IPS DF 6.9 (cell line): ENCODE results near the gene STAMBPL1.

Experiments used
- DNase-seq: peaks from one replicate; pipeline ENCODE4 v3.0.0-alpha.2; 2013; ENCODE audit warnings: low read depth, low spot score
- H3K27ac ChIP-seq: one replicate; pipeline ENCODE4 v1.5.1; 2013; ENCODE audit warnings: low read length, control low read depth
- H3K27me3 ChIP-seq: 2 replicates; pipeline ENCODE4 v1.6.1; 2013; ENCODE audit warnings: mild to moderate bottlenecking, low read length; ENCODE audit not compliant: control insufficient read depth, insufficient read depth
- H3K36me3 ChIP-seq: 2 replicates; pipeline ENCODE4 v1.6.1; 2013; ENCODE audit warnings: low read length; ENCODE audit not compliant: control insufficient read depth, insufficient read depth
- H3K4me1 ChIP-seq: 2 replicates; pipeline ENCODE4 v1.6.1; 2013; ENCODE audit warnings: low read length; ENCODE audit not compliant: control insufficient read depth, insufficient read depth
- H3K4me3 ChIP-seq: 2 replicates; pipeline ENCODE4 v1.5.1; 2013; ENCODE audit warnings: mild to moderate bottlenecking, low read length
- H3K9me3 ChIP-seq: 2 replicates; pipeline ENCODE4 v1.6.1; 2013; ENCODE audit warnings: low read length, inconsistent platforms; ENCODE audit not compliant: control insufficient read depth, insufficient read depth
- WGBS: extraction: QIAGEN DNeasy Blood & Tissue Kit; methylation state at CpG from one replicate; pipeline ENCODE4 v1.1.7; 2013; ENCODE audit warnings: mixed read lengths, missing lambda C conversion rate; ENCODE audit not compliant: insufficient read length, insufficient coverage; 5-methylcytosine and 5-hydroxymethylcytosine counted together

Gene STAMBPL1

DNA sequence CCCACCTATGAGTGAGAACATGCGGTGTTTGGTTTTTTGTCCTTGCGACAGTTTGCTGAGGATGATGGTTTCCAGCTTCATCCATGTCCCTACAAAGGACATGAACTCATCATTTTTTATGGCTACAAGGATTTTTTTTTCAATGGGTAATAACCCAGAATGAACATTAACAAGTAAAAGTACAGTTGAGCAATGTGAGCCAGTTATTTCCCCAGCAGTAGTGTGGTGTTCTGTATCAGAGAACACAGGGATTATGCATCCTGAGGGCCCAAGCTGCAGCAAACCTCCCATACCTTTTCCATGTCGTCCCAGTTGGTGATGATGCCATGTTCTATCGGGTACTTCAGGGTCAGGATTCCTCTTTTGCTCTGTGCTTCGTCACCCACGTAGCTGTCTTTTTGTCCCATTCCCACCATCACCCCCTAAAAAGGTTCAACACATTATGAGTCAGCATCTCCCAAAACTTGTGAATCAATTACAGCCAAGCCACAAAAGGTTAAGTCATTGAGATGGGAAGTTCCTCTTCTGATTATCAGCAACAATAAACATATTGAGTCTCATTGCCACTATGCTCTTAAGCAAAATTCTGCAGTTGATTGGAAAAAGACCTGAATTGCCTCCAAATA is 67.0 kb downstream of the STAMBPL1 start:
- WGBS: no CpG with 5 or more reads among the region's 6 CpGs
- no peak overlapping the region for H3K4me3 ChIP-seq
- no peak for DNase-seq
- 0 out of 2 replicates have a peak, but pooled peaks cover 1% of the 10 kb centered on the region for H3K4me1 ChIP-seq
- H3K36me3 ChIP-seq: no peaks in the 10 kb centered on the region
- no peaks in the 10 kb centered on the region for H3K27me3 ChIP-seq
- H3K9me3 ChIP-seq: no peaks in the 10 kb centered on the region
- no peak overlapping the region for H3K27ac ChIP-seq

GRCh38 chr10:88949051-88949450 is 69.0 kb downstream of the STAMBPL1 start:
- H3K4me1 ChIP-seq: 0 out of 2 replicates have a peak, but pooled peaks cover 1% of the 10 kb centered on the region
- no peak overlapping the region for H3K4me3 ChIP-seq
- H3K9me3 ChIP-seq: no peaks in the 10 kb centered on the region
- H3K36me3 ChIP-seq: no peaks in the 10 kb centered on the region
- DNase-seq: no peak
- H3K27me3 ChIP-seq: no peaks in the 10 kb centered on the region
- no CpG with 5 or more reads among the region's 2 CpGs for WGBS
- H3K27ac ChIP-seq: no peak overlapping the region

GRCh38 chr10:88949912-88950837 is 70.1 kb downstream of the STAMBPL1 start:
- H3K4me1 ChIP-seq: 0 out of 2 replicates have a peak, but pooled peaks cover 1% of the 10 kb centered on the region
- H3K4me3 ChIP-seq: no peak overlapping the region
- no peak overlapping the region for H3K27ac ChIP-seq
- no CpG with 5 or more reads among the region's 3 CpGs for WGBS
- no peaks in the 10 kb centered on the region for H3K27me3 ChIP-seq
- no peaks in the 10 kb centered on the region for H3K36me3 ChIP-seq
- H3K9me3 ChIP-seq: no peaks in the 10 kb centered on the region
- no peak for DNase-seq

GRCh38 chr10:88952647-88953111 is 72.6 kb downstream of the STAMBPL1 start, which contains the start of gene ACTA2:
Gene ACTA2, minus strand, starts transcription at chr10:88952773. Its CDS starts 3,843 bp downstream, at chr10:88948930.
- H3K27ac ChIP-seq: no peak within 1 kb of the TSS
- H3K27me3 ChIP-seq: no peaks in the 10 kb centered on the region
- WGBS: no CpG with 5 or more reads among the region's 8 CpGs
- H3K9me3 ChIP-seq: no peaks in the 10 kb centered on the region
- H3K36me3 ChIP-seq: no peaks in the 10 kb centered on the region
- 0 out of 2 replicates have a peak, but pooled peaks cover 1% of the 10 kb centered on the region for H3K4me1 ChIP-seq
- no peak for DNase-seq
- no peak within 1 kb of the TSS for H3K4me3 ChIP-seq

DNA sequence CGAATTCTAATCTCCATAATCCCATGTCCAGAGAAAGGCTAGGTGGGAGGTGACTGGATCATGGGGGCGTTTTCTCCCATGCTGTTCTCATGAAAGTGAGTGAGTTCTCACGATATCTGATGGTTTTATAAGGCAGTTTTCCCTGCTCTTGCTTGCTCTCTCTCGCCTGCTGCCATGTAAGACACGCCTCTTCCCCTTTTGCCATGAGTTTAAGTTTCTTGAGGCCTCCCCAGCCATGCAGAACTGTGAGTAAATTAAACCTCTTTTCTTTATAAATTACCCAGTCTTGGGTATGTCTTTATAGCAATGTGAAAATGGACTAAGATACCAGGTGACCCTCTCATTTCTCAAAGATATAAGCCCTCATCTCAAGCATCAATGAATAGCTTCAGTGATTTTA is 73.6 kb downstream of the STAMBPL1 start:
- H3K4me3 ChIP-seq: no peak overlapping the region
- no peaks in the 10 kb centered on the region for H3K27me3 ChIP-seq
- H3K9me3 ChIP-seq: no peaks in the 10 kb centered on the region
- 0 out of 2 replicates have a peak, but pooled peaks cover 1% of the 10 kb centered on the region for H3K4me1 ChIP-seq
- H3K27ac ChIP-seq: no peak overlapping the region
- no peaks in the 10 kb centered on the region for H3K36me3 ChIP-seq
- no peak for DNase-seq
- WGBS: no CpG with 5 or more reads among the region's 5 CpGs

DNA sequence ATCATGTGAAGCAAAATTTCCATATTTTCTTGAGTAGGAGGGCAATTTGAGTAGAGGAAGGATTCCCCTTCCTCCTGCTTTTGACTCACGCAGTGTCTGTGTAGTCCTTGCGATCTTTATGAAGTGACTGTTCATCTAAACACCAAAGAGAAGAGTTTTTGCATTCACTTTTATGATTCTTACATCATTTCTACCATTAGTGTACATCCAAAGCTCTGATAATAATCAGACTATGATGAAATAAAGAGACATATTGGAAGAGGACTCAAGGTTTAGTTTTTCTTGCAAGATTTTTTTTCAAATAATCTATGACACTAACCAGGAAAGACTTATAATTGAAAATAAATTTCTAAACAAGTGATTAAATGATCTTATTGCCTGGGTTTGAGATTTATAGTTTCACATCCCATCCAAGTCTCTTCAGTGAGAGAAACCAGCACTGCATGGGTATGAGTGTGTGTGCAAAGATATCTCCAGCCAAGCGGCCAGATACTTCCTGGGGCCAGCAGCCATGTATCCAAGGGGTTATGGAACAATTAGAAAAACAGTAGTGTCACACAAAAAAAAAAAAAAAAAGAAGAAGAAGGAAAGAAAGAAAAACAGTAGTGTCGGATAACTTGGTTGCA is 74.5 kb downstream of the STAMBPL1 start:
- Histone ChIP-seq H3K36me3 (no peaks in the 10 kb centered on the region), H3K4me3 (no peak overlapping the region), H3K27ac (no peak overlapping the region), H3K9me3 (no peaks in the 10 kb centered on the region), H3K4me1 (0 out of 2 replicates have a peak, but pooled peaks cover 1% of the 10 kb centered on the region), H3K27me3 (no peaks in the 10 kb centered on the region)
- no CpG with 5 or more reads among the region's 4 CpGs for WGBS
- no peak for DNase-seq

GRCh38 chr10:88957381-88957780 is 77.3 kb downstream of the STAMBPL1 start:
- H3K27ac ChIP-seq: no peak overlapping the region
- no peaks in the 10 kb centered on the region for H3K27me3 ChIP-seq
- no peak overlapping the region for H3K4me3 ChIP-seq
- H3K4me1 ChIP-seq: no peaks in the 10 kb centered on the region
- H3K36me3 ChIP-seq: no peaks in the 10 kb centered on the region
- WGBS: no CpG with 5 or more reads among the region's 1 CpG
- H3K9me3 ChIP-seq: no peaks in the 10 kb centered on the region
- no peak for DNase-seq

GRCh38 chr10:88958721-88959120 is 78.7 kb downstream of the STAMBPL1 start:
- no peak for DNase-seq
- Histone ChIP-seq H3K4me3 (no peak overlapping the region), H3K27me3 (no peaks in the 10 kb centered on the region), H3K27ac (no peak overlapping the region), H3K4me1 (no peaks in the 10 kb centered on the region), H3K36me3 (no peaks in the 10 kb centered on the region), H3K9me3 (no peaks in the 10 kb centered on the region)
- no CpG with 5 or more reads among the region's 6 CpGs for WGBS

DNA sequence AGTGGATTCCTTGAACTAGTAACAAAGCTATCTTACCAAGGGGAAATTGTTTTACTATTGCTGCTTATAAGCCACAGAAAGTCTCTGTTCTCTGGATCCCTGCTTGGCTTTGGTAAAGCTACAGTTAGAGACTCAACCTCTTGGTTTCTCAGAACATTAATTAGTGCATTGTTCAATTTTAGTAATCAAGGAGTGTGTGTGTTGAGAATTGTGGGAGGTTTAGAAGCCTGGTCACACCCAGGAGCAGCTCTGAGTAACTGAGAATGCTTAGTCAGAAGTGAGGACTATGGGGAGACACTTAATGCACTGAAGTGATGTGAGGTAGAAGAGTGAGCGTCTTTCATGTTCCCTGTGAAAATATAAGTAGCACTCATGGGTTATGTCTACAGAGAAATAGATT is 80.8 kb downstream of the STAMBPL1 start:
- no CpG with 5 or more reads among the region's 1 CpG for WGBS
- H3K36me3 ChIP-seq: no peaks in the 10 kb centered on the region
- H3K27me3 ChIP-seq: no peaks in the 10 kb centered on the region

GRCh38 chr10:88961266-88961665 is 81.2 kb downstream of the STAMBPL1 start:
- no peaks in the 10 kb centered on the region for H3K36me3 ChIP-seq
- no peak overlapping the region for H3K27ac ChIP-seq
- no peak for DNase-seq
- H3K4me3 ChIP-seq: no peak overlapping the region
- no peaks in the 10 kb centered on the region for H3K4me1 ChIP-seq
- H3K27me3 ChIP-seq: no peaks in the 10 kb centered on the region
- H3K9me3 ChIP-seq: no peaks in the 10 kb centered on the region

More for the DNA sequence above, 80.8 kb downstream of the STAMBPL1 start:
- no peak overlapping the region for H3K4me3 ChIP-seq
- H3K4me1 ChIP-seq: no peaks in the 10 kb centered on the region
- no peak overlapping the region for H3K27ac ChIP-seq
- no peak for DNase-seq
- no peaks in the 10 kb centered on the region for H3K9me3 ChIP-seq
